ENCODE measurements around the gene DOK3.

Gene DOK3

DNA sequence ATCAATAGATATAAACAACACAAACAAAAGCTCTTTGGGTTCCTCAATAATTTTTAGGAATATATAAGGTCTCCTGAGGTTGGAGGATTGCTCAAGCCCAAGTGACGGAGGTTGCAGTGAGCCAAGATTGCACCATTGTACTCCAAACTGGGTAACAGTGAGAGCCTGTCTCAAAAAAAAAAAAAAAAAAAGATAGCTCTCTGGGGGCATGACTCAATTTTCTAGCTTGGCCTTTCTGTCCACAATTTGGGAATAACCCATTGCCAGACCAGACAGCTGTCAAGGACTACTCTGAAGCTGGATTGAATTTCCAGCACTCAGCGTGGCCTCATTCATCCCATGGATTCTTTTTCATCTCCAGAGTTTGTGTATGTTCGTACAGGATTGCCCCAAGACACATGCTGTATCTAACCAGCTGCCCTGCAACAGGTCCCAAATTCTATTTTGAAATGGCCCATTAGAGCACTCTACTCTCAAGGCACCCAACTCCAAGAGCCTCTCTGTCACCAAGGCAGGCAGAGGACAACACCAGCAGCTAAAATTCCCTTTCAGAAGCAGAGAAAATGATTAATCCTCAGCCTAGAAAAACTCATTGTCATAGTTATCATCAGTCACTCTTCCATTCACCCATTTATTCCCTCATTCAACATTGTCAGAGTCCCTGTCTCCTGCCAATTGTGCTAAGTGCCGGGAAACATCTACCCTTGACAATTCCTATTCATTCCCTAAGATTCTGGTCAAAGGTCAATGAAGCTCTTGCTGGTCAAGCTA, 36.0 kb upstream of the DOK3 start:
- Histone ChIP-seq H3K27me3 (ENCODE audit: insufficient read depth, low read length) (no peaks in the 10 kb centered on the region), H3K79me1 (ENCODE audit: low read length) (no peaks in the 10 kb centered on the region), H4K12ac (ENCODE audit: low read depth, low read length) (no peak overlapping the region), H3K79me2 (ENCODE audit: control insufficient read depth, insufficient read depth, low read length, poor library complexity) (no peaks in the 10 kb centered on the region), H3K4ac (ENCODE audit: low read depth, low read length) (no peak overlapping the region), H3K4me3 (ENCODE audit: low read depth, low read length) (no peak overlapping the region), H3K27ac (ENCODE audit: low read depth, low read length) (peak overlapping the region; percentile 66), H3K18ac (ENCODE audit: low read length) (no peak overlapping the region), H2BK5ac (ENCODE audit: low read depth, low read length, poor library complexity) (peak overlapping the region; percentile 2), H4K8ac (ENCODE audit: low read depth, low read length) (no peak overlapping the region), H2BK12ac (ENCODE audit: low read length) (no peak overlapping the region), H3K4me1 (ENCODE audit: control insufficient read depth in 1 of 2, insufficient read depth in 2 of 2, low read length in 2 of 2) (peaks cover 8 to 18% of the 10 kb centered on the region in 2 experiments), H4K91ac (ENCODE audit: low read depth, low read length) (no peak overlapping the region), H3K9ac (ENCODE audit: low read length) (no peak overlapping the region), H3K23ac (ENCODE audit: low read length) (no peak overlapping the region), H3K14ac (ENCODE audit: low read length) (no peak overlapping the region), H2AK5ac (ENCODE audit: low read length) (no peak overlapping the region), H3K9me3 (ENCODE audit: insufficient read depth, low read depth, low read length) (no peaks in the 10 kb centered on the region), H2AFZ (ENCODE audit: insufficient read depth, low read length, poor library complexity) (no peak overlapping the region), H3K4me2 (ENCODE audit: low read length) (no peak overlapping the region), H3K36me3 (ENCODE audit: control insufficient read depth in 1 of 2, insufficient read depth in 2 of 2, low read length in 2 of 2) (peaks cover 3% of the 10 kb centered on the region in 2 experiments), H2BK120ac (ENCODE audit: insufficient read depth, low read length, poor library complexity) (no peak overlapping the region)
- peak; percentile 70 to 86 for DNase-seq
- no CpG with 5 or more reads among the region's 4 CpGs for WGBS (ENCODE audit: extremely low coverage, insufficient coverage, insufficient read length)

DNA sequence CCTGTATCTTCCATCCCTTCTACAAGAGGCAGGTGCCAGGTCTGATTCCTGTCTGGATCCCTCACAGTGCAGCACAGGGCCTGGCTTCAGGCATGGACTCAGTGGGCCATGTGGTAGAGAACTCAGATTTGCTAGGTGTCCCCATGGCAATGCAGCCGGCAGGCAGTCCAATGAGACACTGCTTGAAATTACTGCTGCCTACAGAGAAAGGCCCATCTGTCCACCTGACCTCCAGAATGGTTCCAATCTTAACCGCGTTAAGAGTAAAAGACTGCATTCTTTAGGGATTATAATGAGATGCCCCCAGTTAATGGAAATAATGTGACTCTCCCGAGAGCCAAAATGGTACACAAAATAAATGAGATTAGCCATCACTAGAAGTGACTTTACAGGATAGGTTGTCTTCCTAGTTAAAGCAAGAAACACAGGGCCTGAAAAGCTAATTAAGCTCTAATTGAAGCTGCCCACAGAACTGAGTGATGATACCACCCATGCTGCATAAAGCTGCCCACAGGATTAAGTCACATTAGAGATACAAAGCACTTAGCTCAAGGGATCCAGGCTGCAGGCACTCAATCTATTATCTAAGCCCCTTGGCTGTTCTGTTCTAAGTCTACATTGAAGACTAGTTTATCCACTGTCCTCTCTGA, 33.3 kb upstream of the DOK3 start:
- Histone ChIP-seq H2BK5ac (ENCODE audit: low read depth, low read length, poor library complexity) (no peak overlapping the region), H3K4me2 (ENCODE audit: low read length) (no peak overlapping the region), H3K9ac (ENCODE audit: low read length) (no peak overlapping the region), H4K12ac (ENCODE audit: low read depth, low read length) (no peak overlapping the region), H2BK12ac (ENCODE audit: low read length) (no peak overlapping the region), H2AFZ (ENCODE audit: insufficient read depth, low read length, poor library complexity) (no peak overlapping the region), H3K79me1 (ENCODE audit: low read length) (no peaks in the 10 kb centered on the region), H3K9me3 (ENCODE audit: insufficient read depth, low read depth, low read length) (no peaks in the 10 kb centered on the region), H2BK120ac (ENCODE audit: insufficient read depth, low read length, poor library complexity) (no peak overlapping the region), H4K8ac (ENCODE audit: low read depth, low read length) (no peak overlapping the region), H4K91ac (ENCODE audit: low read depth, low read length) (no peak overlapping the region), H3K18ac (ENCODE audit: low read length) (no peak overlapping the region), H3K14ac (ENCODE audit: low read length) (no peak overlapping the region), H3K4ac (ENCODE audit: low read depth, low read length) (peak overlapping the region; percentile 22), H3K36me3 (ENCODE audit: control insufficient read depth in 1 of 2, insufficient read depth in 2 of 2, low read length in 2 of 2) (peaks cover 11 to 13% of the 10 kb centered on the region in 2 experiments), H3K27ac (ENCODE audit: low read depth, low read length) (no peak overlapping the region), H2AK5ac (ENCODE audit: low read length) (no peak overlapping the region), H3K79me2 (ENCODE audit: control insufficient read depth, insufficient read depth, low read length, poor library complexity) (no peaks in the 10 kb centered on the region), H3K27me3 (ENCODE audit: insufficient read depth, low read length) (no peaks in the 10 kb centered on the region), H3K4me3 (ENCODE audit: low read depth, low read length) (no peak overlapping the region), H3K23ac (ENCODE audit: low read length) (peak overlapping the region; percentile 41), H3K4me1 (ENCODE audit: control insufficient read depth in 1 of 2, insufficient read depth in 2 of 2, low read length in 2 of 2) (peaks cover 8 to 25% of the 10 kb centered on the region in 2 experiments)
- WGBS (ENCODE audit: extremely low coverage, insufficient coverage, insufficient read length) = no CpG with 5 or more reads among the region's 4 CpGs
- DNase-seq = no peak

DNA sequence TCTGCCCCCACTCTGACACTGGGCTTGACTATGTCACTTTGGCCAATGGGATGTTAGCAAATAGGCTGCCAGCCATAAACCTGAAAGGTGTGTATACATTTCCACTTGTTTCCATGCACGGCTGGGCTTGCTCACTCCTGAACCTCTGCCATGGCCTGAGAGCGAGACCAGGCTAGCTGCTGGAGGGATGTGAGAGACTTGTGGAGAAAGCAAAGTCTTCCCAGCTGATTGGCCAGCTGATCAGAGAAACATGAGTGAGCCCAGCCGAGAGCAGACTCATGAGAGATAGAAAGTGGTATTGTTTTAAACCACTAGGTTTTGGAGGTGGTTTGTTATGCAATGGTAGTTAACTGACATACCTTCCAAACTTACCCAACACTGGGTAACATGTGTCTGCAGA, 30.8 kb upstream of the DOK3 start:
- no peaks in the 10 kb centered on the region for H3K79me1 ChIP-seq (ENCODE audit: low read length)
- H3K36me3 ChIP-seq (ENCODE audit: control insufficient read depth in 1 of 2, insufficient read depth in 2 of 2, low read length in 2 of 2) = peaks cover 23 to 29% of the 10 kb centered on the region in 2 experiments
- no peak overlapping the region for H3K18ac ChIP-seq (ENCODE audit: low read length)
- no peak overlapping the region for H3K4me3 ChIP-seq (ENCODE audit: low read depth, low read length)
- no peak overlapping the region for H3K9ac ChIP-seq (ENCODE audit: low read length)
- DNase-seq = no peak
- H3K23ac ChIP-seq (ENCODE audit: low read length) = no peak overlapping the region
- no peak overlapping the region for H2BK120ac ChIP-seq (ENCODE audit: insufficient read depth, low read length, poor library complexity)
- H2AK5ac ChIP-seq (ENCODE audit: low read length) = no peak overlapping the region
- no peak overlapping the region for H3K27ac ChIP-seq (ENCODE audit: low read depth, low read length)
- H2BK12ac ChIP-seq (ENCODE audit: low read length) = no peak overlapping the region
- H2AFZ ChIP-seq (ENCODE audit: insufficient read depth, low read length, poor library complexity) = no peak overlapping the region
- peaks cover 2 to 14% of the 10 kb centered on the region in 2 experiments for H3K4me1 ChIP-seq (ENCODE audit: control insufficient read depth in 1 of 2, insufficient read depth in 2 of 2, low read length in 2 of 2)
- H3K9me3 ChIP-seq (ENCODE audit: insufficient read depth, low read depth, low read length) = no peaks in the 10 kb centered on the region
- no peak overlapping the region for H4K8ac ChIP-seq (ENCODE audit: low read depth, low read length)
- no peaks in the 10 kb centered on the region for H3K27me3 ChIP-seq (ENCODE audit: insufficient read depth, low read length)
- H3K4ac ChIP-seq (ENCODE audit: low read depth, low read length) = peak overlapping the region; percentile 0
- H2BK5ac ChIP-seq (ENCODE audit: low read depth, low read length, poor library complexity) = no peak overlapping the region
- H4K91ac ChIP-seq (ENCODE audit: low read depth, low read length) = no peak overlapping the region
- H3K14ac ChIP-seq (ENCODE audit: low read length) = no peak overlapping the region
- H3K79me2 ChIP-seq (ENCODE audit: control insufficient read depth, insufficient read depth, low read length, poor library complexity) = no peaks in the 10 kb centered on the region
- no peak overlapping the region for H4K12ac ChIP-seq (ENCODE audit: low read depth, low read length)
- H3K4me2 ChIP-seq (ENCODE audit: low read length) = no peak overlapping the region
- no CpG with 5 or more reads among the region's 3 CpGs for WGBS (ENCODE audit: extremely low coverage, insufficient coverage, insufficient read length)

DNA sequence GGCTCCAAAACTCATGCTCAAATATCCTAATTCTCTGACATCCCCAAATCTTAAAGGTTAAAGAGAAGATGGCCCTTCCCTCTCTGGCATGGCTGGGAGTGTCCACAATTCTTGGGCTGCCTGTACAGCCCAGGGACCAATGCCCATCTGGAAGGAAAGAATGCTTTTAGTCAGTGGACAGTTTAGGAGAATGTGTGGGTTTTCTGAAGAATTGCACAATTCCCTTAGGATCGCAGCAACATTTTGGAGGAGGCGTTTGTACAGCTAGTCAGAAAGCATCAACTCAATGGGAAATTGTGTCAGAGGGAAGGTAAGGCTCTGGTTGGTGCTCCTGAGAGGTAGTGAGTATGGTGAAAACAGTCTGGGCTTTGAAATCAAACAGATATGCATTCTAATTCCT, 29.8 kb upstream of the DOK3 start:
- Histone ChIP-seq H4K12ac (ENCODE audit: low read depth, low read length) (no peak overlapping the region), H3K36me3 (ENCODE audit: control insufficient read depth in 1 of 2, insufficient read depth in 2 of 2, low read length in 2 of 2) (peaks cover 24 to 29% of the 10 kb centered on the region in 2 experiments), H3K79me1 (ENCODE audit: low read length) (no peaks in the 10 kb centered on the region), H3K4me1 (ENCODE audit: control insufficient read depth in 1 of 2, insufficient read depth in 2 of 2, low read length in 2 of 2) (peaks cover 2 to 11% of the 10 kb centered on the region in 2 experiments), H2AK5ac (ENCODE audit: low read length) (no peak overlapping the region), H2AFZ (ENCODE audit: insufficient read depth, low read length, poor library complexity) (no peak overlapping the region), H3K79me2 (ENCODE audit: control insufficient read depth, insufficient read depth, low read length, poor library complexity) (no peaks in the 10 kb centered on the region), H3K18ac (ENCODE audit: low read length) (no peak overlapping the region), H3K27ac (ENCODE audit: low read depth, low read length) (no peak overlapping the region), H2BK120ac (ENCODE audit: insufficient read depth, low read length, poor library complexity) (no peak overlapping the region), H3K4ac (ENCODE audit: low read depth, low read length) (no peak overlapping the region), H2BK12ac (ENCODE audit: low read length) (no peak overlapping the region), H3K27me3 (ENCODE audit: insufficient read depth, low read length) (no peaks in the 10 kb centered on the region), H3K14ac (ENCODE audit: low read length) (no peak overlapping the region), H2BK5ac (ENCODE audit: low read depth, low read length, poor library complexity) (no peak overlapping the region), H3K9me3 (ENCODE audit: insufficient read depth, low read depth, low read length) (no peaks in the 10 kb centered on the region), H3K23ac (ENCODE audit: low read length) (no peak overlapping the region), H4K91ac (ENCODE audit: low read depth, low read length) (no peak overlapping the region), H3K4me2 (ENCODE audit: low read length) (no peak overlapping the region), H3K9ac (ENCODE audit: low read length) (no peak overlapping the region), H3K4me3 (ENCODE audit: low read depth, low read length) (no peak overlapping the region), H4K8ac (ENCODE audit: low read depth, low read length) (no peak overlapping the region)
- no peak for DNase-seq
- WGBS (ENCODE audit: extremely low coverage, insufficient coverage, insufficient read length) = no CpG with 5 or more reads among the region's 2 CpGs

Data from trophoblast cell (in vitro differentiated cells and primary cell).